ENCODE measurements around the gene BTBD18. TPM values are rescaled to one million over a fixed set of nuclear protein-coding genes. Genes with fewer than 3 reads are reported as not detected.

The BTBD18 gene
- total RNA-seq, 1 donor from 2014 or later = not detected

DNA sequence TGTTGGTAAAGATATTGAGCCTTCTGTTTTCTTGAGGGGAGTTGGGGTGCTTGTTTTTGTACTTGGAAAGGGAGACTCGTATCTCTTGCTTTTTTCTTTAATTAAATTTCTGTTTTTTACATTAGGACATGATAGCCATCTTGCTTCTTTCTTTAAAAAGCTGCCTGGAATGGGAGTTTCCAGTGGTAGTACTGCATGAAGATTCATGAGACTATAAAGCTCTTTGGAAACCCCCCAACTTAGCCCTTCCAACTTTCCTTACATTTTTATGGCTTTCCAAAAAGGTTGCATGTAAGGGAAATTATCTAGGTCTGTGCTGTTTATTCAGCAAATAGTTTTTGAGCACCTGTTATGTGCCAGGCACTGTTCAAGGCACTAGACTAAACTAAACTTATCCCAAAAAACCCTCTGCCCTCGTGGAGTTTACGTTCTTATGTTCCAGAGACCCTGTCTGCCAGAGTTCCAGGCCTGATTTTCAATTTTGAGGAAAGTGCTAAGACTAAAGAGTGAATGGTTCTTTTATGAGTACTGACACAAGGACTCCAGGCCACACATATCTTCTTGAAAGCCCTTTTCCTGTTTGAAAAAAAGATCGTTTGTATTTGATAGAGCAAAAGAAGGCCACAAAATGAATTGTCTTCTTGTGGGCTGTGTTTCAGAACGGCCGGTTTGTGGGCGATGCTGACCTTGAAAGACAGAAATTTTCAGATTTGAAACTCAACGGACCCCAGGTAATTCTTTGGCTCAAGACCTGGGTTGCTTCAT lies 41.9 kb upstream of the BTBD18 start:
- intact Hi-C loops (cut with micrococcal nuclease) = loop anchor here (1.0 to 5.0 kb wide), 4 partner anchors 8 to 784 kb away; partner anchors contain the start of genes LPXN, SLC43A3 and ZFP91
- H3K4me1 Mint-ChIP-seq = peaks cover 65% of the 10 kb centered on the region
- DNase-seq (no peak), ATAC-seq (ENCODE audit: low read depth) (no peak)
- H3K27ac Mint-ChIP-seq = peak overlapping the region; percentile 90
- no peaks in the 10 kb centered on the region for H3K27me3 Mint-ChIP-seq
- CTCF ChIA-PET = no interaction called here
- POLR2A ChIA-PET = interaction anchor here (0.9 to 3.4 kb wide), 9 partner anchors 8 to 126 kb away, joined by 3 to 39 read pairs (median 7); partner anchors contain the start of genes BTBD18, MED19, SELENOH and ZDHHC5
- TF ChIP-seq, protein P1, sequence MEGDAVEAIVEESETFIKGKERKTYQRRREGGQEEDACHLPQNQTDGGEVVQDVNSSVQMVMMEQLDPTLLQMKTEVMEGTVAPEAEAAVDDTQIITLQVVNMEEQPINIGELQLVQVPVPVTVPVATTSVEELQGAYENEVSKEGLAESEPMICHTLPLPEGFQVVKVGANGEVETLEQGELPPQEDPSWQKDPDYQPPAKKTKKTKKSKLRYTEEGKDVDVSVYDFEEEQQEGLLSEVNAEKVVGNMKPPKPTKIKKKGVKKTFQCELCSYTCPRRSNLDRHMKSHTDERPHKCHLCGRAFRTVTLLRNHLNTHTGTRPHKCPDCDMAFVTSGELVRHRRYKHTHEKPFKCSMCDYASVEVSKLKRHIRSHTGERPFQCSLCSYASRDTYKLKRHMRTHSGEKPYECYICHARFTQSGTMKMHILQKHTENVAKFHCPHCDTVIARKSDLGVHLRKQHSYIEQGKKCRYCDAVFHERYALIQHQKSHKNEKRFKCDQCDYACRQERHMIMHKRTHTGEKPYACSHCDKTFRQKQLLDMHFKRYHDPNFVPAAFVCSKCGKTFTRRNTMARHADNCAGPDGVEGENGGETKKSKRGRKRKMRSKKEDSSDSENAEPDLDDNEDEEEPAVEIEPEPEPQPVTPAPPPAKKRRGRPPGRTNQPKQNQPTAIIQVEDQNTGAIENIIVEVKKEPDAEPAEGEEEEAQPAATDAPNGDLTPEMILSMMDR (IDR thresholded peaks at IDR 0.05) = no peak
- no peaks in the 10 kb centered on the region for H3K9me3 Mint-ChIP-seq
- H3K36me3 Mint-ChIP-seq (ENCODE audit: low read depth) = peaks cover 26% of the 10 kb centered on the region
- H3K4me3 Mint-ChIP-seq = peak overlapping the region; percentile 75

DNA sequence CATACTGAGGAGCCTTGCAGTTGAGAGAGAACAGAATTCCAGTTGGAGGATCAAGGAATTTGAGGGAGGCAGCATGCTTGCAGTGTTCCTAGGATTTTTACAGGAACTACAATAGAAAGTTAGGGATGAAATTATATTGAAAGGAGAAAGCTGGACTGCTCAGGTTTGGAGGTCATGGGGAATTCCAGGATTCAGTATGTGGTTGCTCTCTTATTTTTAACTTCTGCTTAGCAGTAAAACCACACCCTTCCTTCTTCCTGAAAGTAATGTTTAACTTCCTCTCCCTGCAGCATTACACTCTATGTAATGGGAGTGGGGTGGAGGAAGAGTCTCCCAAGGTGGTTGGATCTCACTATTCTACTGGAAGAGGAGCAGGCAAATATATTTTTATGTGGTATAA lies 41.3 kb upstream of the BTBD18 start:
- H3K4me3 Mint-ChIP-seq = peak overlapping the region; percentile 75
- CTCF ChIA-PET = interaction anchor here (0.8 kb wide), 2 partner anchors 8 to 41 kb away, joined by 3 read pairs; partner anchors contain the start of gene BTBD18
- no peak for DNase-seq
- peaks cover 66% of the 10 kb centered on the region for H3K4me1 Mint-ChIP-seq
- intact Hi-C loops (cut with micrococcal nuclease) = loop anchor here (1.0 to 5.0 kb wide), 8 partner anchors 8 to 784 kb away; partner anchors contain the start of genes CLP1, LPXN, MED19 and SELENOH
- ATAC-seq (ENCODE audit: low read depth) = peak; percentile 37
- peak overlapping the region; percentile 90 for H3K27ac Mint-ChIP-seq
- POLR2A ChIA-PET = interaction anchor here (0.9 to 3.4 kb wide), 9 partner anchors 8 to 126 kb away, joined by 3 to 39 read pairs (median 7); partner anchors contain the start of genes BTBD18, MED19, SELENOH and ZDHHC5
- no peaks in the 10 kb centered on the region for H3K9me3 Mint-ChIP-seq
- no peaks in the 10 kb centered on the region for H3K27me3 Mint-ChIP-seq
- TF ChIP-seq, protein P1 (IDR thresholded peaks at IDR 0.05) = no peak
- H3K36me3 Mint-ChIP-seq (ENCODE audit: low read depth) = peaks cover 22% of the 10 kb centered on the region

DNA sequence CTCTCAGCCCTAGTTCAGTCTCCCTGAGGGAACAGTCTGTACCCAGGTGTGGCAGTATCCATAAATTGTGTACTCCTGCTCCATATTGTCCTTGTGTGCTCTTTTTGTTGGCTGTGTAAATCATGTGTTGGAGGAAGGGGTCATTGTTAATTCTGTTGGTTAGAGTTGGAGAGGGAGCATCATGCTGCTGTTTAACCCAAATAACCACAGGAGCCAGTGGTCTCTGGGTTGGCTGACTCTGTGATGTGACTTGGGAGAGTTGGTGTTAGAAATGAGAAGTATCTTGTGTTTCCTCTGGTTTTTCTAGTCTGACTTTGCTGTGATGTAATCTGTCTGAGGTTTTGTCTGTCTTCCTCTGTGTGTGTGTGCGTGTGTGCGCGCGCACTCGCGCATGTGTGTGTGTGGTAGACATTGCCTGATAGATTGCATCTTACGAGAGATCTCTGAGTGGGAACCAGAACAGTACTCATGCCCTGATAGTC lies 40.5 kb upstream of the BTBD18 start:
- Mint-ChIP-seq H3K9me3 (no peaks in the 10 kb centered on the region), H3K4me3 (peak overlapping the region; percentile 75)

DNA sequence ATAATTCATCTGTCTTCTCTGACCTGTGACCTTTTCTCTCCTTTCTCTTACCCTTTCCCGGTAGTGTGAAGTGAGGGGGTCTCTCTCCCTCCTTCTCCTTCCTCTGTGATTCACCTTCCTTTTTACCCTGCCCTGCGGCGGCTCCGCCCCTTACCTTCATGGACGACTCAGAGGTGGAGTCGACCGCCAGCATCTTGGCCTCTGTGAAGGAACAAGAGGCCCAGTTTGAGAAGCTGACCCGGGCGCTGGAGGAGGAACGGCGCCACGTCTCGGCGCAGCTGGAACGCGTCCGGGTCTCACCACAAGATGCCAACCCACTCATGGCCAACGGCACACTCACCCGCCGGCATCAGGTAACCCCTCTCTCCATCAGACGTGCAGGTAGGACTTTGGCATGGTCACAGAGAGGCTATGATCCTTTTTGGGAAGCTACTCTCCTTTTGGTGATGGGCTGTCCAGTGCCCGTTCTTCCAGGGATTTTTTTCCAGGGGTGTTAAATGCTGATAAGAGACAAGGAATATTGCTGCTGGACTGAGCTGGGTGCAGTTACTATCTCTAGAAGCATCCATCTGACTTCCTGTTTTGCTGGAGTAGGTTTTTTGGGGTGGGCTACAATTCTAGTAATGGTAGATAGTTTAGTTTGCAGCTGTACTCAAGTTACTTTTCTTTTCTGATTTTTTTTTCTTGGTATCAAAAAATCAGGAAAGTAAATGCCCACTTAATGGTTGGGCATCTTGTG lies 39.9 kb upstream of the BTBD18 start:
- CTCF ChIA-PET = interaction anchor here (0.9 kb wide), 1 partner anchor 9 kb away, joined by 5 read pairs; no protein-coding TSS in a partner anchor
- ATAC-seq (ENCODE audit: low read depth) (no peak), DNase-seq (no peak)
- peak overlapping the region; percentile 90 for H3K27ac Mint-ChIP-seq
- no peaks in the 10 kb centered on the region for H3K9me3 Mint-ChIP-seq
- peaks cover 79% of the 10 kb centered on the region for H3K4me1 Mint-ChIP-seq
- intact Hi-C loops (cut with micrococcal nuclease) = loop anchor here (1.0 to 5.0 kb wide), 7 partner anchors 50 to 786 kb away; partner anchors contain the start of genes CLP1, LPXN, MED19 and SELENOH
- H3K27me3 Mint-ChIP-seq = no peaks in the 10 kb centered on the region
- H3K36me3 Mint-ChIP-seq (ENCODE audit: low read depth) = peaks cover 16% of the 10 kb centered on the region
- H3K4me3 Mint-ChIP-seq = peak overlapping the region; percentile 75
- POLR2A ChIA-PET = interaction anchor here (0.8 to 3.4 kb wide), 7 partner anchors 9 to 124 kb away, joined by 3 to 39 read pairs (median 4); partner anchors contain the start of genes BTBD18, CTNND1, SELENOH and ZDHHC5
- TF ChIP-seq, protein P1 (IDR thresholded peaks at IDR 0.05) = no peak

More for the DNA sequence above, 40.5 kb upstream of the BTBD18 start:
- ATAC-seq (ENCODE audit: low read depth) (peak; percentile 89), DNase-seq (peak; percentile 71)
- H3K4me1 Mint-ChIP-seq = peaks cover 73% of the 10 kb centered on the region
- TF ChIP-seq, protein P1 (IDR thresholded peaks at IDR 0.05) = no peak
- CTCF ChIA-PET = interaction anchor here (0.8 to 0.9 kb wide), 3 partner anchors 8 to 41 kb away, joined by 3 to 5 read pairs (median 3); partner anchors contain the start of gene BTBD18
- intact Hi-C loops (cut with micrococcal nuclease) = loop anchor here (1.0 to 5.0 kb wide), 7 partner anchors 51 to 785 kb away; partner anchors contain the start of genes CLP1, LPXN, MED19 and SELENOH
- no peaks in the 10 kb centered on the region for H3K27me3 Mint-ChIP-seq
- POLR2A ChIA-PET = interaction anchor here (0.8 to 3.4 kb wide), 9 partner anchors 9 to 125 kb away, joined by 3 to 39 read pairs (median 5); partner anchors contain the start of genes BTBD18, CTNND1, MED19 and SELENOH
- peaks cover 20% of the 10 kb centered on the region for H3K36me3 Mint-ChIP-seq (ENCODE audit: low read depth)
- H3K27ac Mint-ChIP-seq = peak overlapping the region; percentile 90

Data from activated B cell treated with CpG ODN at 0.5 μM for 24 hours (primary cell).